ENCODE data around the gene PRR30. TPM values are rescaled to one million over a fixed set of nuclear protein-coding genes. Genes with fewer than 3 reads are reported as not detected.
"Not testable (repeated sequence)": the region's sequence is repeated elsewhere in the genome, so short reads cannot be mapped to it uniquely, and the experiment has no call there.

The PRR30 gene
- not detected for polyA plus RNA-seq (ENCODE audit: insufficient read length in 3 of 3)
- long read RNA-seq, donor 1, result 0 reads
- long read RNA-seq, donor 2, result 0 reads
- long read RNA-seq, donor 3, result 0 reads
- long read RNA-seq, donor 4, result 0 reads
- long read RNA-seq, donor 5, result 0 reads
- long read RNA-seq, donor 6, result 0 reads
- long read RNA-seq, donor 7, result 0 reads
- long read RNA-seq, donor 8, result 0 reads
- long read RNA-seq, donor 9, result 0 reads
- long read RNA-seq, donor 10, result 0 reads
- long read RNA-seq, donor 11, result 0 reads
- long read RNA-seq, donor 12, result 0 reads
- long read RNA-seq, donor 13, result 0 reads
- long read RNA-seq, donor 14, result 0 reads
- long read RNA-seq, donor 15, result 0 reads
- long read RNA-seq, donor 16, result 0 reads

DNA sequence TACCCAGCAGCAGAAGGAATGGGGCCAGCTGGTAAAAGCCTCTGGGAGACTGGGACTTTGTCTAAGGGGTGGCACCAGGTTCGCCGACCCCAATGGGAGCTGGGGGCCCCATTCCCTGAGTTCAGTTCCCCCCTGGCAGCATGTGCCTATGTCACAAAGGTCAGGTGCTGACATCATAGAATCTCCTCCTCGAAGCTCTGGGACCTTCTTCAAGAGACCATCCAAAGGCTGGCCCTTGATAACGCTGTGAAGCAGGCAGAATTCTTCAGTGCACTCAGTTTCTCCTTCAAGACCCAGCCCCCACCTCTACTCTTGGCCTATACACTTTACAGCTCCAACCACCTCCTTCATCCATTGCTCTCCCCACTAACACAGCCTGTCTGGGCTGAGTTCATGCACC, at the start of gene PRR30:
Gene PRR30, minus strand, starts transcription at position 101 of the 400 bp plus-strand sequence. CDS start 1,081 bp downstream, outside the sequence.
- no peak for DNase-seq

DNA sequence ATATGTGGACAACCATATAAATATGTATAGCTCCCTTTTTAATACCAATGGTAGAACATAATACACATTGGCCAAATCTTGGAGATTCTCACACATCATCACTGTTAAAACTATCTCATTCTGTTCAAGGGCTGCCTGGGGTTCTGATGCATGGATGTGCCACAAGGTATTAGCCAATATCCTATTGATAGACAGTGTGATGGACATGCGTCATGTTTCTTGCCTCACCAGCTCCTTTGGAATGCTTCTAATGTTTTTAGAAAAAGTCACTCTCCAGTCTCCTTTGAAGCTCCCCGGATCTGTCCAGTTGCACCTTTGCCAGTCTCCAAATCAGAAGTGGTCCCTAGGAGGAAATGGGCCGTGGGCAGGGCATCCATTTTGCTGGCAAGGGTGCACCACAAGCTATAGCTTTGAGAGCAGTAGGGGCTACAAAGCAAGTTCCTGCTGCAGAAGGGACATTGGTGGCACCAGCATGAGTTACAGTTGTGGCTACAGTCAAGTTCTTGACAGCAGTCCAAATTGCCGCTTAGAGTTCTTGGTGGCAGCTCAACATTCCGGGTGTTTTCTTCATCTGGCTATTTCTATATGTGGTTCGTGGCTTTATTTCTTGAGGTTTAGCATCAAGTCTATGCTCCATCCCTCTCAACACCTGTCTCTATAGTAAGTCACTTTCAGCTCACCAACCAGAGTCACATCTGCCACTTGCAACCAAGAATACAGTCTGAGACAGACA, 47.6 kb upstream of the PRR30 start:
- DNase-seq, result no peak

DNA sequence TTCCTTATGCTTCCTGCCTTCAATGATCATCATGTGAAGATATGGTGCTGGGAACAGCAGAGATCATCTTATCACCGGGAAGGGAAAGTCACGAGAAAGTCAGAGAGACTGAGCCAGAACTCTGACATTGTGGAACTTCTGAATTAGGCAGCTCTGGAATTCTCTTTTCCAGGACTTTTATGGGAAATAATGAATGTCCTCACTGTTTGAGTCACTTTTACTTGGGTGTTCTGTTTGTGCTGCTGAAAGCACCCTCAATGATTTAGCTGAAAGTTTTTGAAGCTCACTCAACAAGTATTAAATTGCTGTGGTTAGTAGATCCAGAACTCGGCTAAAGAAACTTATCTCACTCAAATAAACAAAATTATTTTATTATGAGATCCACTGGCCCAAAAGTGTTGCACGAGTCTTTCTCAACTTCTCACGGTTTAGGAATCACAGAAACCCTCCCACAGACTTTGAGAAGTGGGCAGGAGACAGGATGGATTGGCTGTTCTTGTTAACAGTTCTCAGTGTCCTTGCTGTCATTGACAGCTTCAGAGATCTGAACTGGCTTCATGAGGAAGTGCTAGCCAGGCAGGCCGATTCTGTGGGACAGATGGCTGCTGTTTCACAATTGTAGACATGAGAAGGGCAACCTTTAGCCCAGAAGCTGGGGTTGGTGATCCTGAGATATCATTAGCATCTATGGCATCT, 46.3 kb upstream of the PRR30 start:
- DNase-seq, result no peak

DNA sequence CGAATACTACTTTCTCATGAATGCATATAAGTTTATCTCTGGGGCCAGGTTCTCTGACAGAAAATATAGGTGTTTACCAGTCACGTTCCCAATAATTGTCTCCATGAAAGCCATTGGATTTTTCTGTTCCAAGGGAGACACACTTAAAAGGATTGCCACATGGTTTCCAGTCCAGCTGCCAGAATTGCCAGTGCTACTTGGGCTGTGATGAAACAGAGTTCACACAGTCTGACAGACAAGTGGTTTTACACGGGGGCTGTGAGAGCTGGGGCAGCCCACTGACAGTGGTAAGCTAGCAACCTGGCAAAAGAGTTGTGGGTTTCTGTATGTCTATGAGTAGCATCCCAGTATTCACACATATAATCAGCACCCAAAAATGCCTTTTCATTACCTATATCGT, 44.9 kb upstream of the PRR30 start:
- no peak for DNase-seq

DNA sequence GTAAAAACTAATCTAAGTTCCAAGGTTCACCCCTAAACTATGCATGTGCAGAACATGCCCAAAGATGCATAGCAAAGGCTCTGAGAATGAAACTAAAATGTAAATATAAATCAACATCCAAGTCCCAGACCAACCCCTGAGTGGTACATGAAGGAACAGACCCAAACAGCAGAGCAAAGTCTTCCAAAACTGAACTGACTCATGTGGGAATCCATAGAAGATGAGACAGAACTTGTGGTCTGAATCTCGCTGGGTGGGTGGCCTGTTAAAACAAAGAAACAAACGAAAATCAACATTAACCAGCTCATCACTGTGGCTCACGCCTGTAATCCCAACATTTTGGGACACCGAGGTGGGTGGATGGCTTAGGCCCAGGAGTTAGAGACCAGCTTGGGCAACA, 43.1 kb upstream of the PRR30 start:
- no peak for DNase-seq

DNA sequence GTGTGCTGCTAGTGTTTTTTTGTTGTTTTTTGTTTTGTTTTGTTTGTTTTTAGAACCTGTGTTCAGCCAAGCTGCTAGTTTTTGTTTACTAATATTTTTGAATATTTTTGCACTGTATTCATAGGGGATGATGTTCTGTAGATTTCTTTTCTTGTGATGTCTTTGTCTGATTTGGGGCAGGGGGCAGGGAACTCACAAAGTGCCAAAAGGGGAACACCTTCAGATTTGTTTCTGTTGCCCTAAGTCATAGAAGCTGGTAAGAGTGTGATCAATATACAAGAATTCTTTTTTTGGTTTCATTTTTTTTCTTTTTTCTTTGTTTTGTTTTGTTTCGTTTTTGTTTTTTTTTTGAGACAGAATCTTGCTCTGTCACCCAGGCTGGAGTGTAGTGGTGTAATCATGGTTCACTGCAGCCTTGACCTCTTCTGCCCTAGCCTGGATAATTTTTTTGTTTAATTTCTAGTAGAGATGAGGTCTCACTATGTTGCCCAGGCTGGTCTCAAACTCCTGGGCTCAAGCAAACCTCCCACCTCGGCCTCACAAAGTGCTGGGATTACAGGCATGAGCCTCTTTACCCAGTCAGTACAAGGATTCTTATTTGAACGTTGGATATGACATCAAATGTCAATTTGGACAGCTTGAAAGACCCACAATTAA, 40.3 kb upstream of the PRR30 start:
- no peak for DNase-seq

DNA sequence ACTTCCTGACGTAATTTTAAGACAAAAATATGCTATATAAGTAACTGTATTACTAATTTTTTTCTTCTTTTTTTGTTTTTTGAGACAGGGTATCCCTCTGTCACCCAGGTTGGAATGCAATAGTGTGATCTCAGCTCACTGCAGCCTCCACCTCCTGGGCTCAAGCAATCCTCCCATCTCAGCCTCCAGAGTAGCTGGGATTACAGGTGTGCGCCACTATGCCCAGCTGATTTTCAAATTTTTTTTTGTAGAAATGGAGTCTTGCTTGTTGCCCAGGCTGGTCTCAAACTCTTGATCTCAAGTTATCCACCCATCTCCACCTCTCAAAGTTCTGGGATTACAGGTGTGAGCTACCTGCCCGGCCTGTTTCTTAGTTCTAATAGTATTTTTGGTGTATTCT, 39.3 kb upstream of the PRR30 start:
- DNase-seq, result no peak

DNA sequence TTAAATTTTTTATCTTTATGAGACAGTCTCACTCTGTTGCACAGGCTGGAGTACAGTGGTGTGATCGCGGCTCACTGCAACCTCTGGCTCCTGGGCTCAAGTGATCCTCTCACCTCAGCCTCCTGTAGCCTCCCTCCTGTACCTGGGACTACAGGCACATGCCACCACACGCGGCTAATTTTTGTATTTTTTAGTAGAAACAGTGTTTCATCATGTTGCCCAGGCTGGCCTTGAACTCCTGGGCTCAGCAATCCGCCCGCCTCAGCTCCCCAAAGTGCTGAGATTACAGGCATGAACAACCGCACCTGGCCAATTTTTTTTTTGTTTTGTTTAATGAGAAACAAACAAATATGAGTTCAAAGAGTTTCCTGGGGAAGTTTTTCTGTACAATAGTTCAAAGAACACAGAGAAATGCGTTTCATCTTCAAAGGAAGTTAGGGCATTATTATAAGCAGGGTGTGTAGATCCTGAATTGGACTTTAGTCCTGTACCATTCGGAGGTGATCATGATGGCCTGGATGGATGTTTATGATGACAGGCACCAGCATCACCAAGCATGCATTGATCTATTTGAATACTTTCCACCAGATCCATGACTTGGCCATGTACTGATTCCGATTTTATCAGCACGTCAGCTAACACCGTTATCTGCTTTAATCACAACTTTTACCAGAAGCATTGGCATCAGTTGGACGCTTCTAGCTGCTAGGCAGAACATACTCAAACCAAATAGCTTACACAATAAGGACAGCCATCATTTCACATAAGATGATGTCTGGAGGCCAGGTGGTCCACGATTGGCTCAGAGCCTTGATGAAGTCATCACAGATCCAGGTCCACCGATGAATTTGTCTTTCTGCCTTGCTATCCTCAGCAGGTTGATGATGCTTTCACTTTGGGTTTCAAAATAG, 38.5 kb upstream of the PRR30 start:
- no peak for DNase-seq

DNA sequence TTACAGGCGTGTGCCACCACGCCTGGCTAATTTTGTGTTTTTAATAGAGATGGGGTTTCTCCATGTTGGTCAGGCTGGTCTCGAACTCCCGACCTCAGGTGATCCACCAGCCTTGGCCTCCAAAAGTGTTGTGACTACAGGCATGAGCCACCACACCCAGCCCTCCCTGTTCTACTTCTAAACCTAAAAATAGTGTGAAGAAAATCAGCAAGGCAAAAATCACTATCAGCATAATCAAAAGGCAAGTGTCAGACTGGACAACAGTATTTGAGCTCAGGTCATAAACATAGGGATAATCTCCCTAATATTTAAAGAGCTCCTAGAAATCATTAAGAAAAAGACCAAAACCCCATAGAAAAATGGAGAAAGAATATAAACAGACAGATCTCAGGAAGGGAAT, 36.6 kb upstream of the PRR30 start:
- not testable (repeated sequence) for DNase-seq

DNA sequence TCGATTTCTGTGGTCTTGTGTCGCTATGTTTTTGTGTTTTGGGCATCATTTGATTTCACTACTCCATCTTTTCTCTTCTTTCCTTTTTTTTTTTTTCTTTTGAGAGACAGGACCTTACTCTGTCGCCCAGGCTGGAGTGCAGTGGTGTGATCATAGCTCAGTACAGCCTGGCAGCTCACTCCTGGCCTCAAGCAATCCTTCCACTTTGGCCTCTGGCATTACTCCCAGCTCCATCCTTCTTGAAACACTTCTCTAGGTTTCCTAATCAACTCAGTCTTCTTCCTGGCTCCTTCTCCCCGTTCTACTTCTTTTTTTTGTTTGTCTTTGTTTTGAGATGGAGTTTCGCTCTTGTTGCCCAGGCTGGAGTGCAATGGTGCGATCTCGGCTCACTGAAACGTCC, 36.1 kb upstream of the PRR30 start:
- DNase-seq, result no peak

DNA sequence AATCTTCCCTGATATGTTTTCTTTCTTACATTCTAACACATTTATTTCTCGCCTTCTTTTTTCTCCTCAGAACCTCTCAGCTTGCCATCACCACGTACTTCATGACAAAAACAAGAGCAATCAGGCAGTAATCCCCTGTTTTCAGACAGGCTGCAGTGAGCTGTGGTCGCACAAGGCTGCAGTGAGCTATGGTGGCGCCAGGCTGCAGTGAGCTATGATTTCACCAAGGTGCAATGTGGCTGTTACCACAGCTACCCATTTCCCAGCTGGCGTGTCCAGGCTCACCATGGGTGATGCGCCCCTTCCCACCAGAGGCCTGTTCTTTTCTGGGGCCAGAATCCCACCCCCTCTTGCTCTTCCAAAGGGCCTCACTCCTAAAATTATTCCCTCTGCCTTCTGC, 35.4 kb upstream of the PRR30 start:
- DNase-seq, result no peak

DNA sequence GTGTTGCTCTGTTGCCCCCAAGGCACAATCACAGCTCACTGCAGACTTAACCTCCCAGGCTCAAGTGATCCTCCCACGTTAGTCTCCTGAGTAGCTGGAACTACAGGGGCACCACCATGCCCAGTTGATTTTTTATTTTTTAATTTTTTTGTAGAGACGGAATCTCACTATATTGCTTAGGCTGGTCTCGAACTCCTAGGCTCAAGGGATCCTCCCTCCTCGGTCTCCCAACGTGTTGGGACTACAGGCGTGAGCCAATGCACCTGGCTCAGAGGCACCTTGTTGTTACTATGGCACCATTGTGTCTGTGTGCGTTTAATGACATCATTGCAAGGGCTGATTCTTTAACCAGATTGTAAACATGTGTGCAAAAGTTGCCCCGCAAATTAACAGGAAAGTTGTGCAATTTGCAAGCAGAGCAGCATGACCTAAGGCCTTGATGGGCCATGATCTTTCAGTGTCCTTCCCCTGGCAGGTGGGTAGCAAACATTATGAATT, 32.2 kb upstream of the PRR30 start:
- DNase-seq, result no peak

DNA sequence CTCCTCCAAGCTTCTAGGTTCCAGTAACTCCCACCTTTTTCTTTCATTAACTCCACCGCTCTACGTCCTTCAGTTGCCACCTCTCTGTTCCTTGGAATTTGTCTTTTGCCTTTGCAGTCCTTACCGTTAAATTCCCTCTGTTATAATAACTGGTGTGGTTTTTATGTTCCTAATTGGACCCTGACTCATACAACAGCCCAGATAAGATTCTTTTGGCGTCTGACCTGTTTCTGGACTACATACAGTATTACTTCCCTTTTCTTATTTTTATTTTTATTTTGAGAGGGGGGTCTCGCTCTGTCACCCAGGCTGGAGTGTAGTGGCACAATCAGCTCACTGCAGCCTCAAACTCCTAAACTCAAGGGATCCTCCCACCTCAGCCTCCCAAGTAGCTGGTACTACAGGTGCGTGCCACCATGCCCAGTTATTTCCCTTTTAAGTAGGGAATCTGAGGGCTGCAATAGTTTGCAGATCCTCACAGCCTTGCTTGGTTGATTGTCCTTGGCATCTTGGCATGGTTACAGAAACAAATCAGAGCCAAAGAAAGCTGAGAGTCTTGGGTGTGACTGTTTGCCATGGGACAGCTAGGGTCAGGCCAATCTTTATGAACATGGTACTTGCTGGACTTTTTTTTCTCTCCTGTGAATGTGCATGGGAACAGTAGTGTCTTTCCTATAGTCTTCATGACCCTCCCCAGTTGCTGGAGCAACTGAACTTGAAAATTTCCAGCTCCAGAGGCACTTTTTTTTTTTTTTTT, 31.5 kb upstream of the PRR30 start:
- DNase-seq, result no peak

DNA sequence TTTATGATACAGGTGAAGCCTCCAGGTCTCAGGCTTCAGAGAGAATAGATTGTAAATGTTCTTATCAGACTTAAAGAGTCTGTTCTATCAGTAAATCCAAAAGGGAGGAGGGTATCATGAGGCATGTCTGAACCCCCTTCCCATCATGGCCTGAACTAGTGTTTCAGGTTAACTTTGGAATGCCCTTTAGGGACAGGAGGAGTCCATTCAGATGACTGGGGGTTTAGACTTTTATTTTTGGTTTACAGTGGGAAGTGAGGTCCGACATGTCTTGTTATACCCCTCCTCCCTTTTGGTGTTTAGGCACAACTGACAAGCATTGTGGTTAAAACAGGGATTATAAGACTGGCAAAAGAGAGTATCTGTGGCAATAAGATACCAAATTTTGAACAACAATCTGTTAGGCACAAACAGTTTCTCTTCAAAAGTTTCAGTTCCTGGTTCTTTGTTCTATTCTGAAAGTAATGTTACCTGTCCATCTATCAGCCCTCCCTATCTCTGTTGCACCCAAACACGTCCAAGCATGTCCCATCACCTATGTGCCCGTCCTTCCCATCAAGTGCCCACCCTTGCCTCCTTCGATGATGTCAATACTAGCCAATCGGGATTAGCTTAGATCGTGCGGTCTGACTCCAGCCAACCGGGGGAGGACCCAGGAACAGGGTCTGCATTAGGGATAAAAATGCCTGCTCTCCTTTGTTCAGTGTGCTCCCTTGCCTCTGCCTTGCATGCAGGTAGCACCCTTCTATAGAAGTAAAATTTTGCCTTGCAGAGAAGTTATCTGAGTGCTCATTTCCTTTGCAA, 26.0 kb upstream of the PRR30 start:
- no peak for DNase-seq

DNA sequence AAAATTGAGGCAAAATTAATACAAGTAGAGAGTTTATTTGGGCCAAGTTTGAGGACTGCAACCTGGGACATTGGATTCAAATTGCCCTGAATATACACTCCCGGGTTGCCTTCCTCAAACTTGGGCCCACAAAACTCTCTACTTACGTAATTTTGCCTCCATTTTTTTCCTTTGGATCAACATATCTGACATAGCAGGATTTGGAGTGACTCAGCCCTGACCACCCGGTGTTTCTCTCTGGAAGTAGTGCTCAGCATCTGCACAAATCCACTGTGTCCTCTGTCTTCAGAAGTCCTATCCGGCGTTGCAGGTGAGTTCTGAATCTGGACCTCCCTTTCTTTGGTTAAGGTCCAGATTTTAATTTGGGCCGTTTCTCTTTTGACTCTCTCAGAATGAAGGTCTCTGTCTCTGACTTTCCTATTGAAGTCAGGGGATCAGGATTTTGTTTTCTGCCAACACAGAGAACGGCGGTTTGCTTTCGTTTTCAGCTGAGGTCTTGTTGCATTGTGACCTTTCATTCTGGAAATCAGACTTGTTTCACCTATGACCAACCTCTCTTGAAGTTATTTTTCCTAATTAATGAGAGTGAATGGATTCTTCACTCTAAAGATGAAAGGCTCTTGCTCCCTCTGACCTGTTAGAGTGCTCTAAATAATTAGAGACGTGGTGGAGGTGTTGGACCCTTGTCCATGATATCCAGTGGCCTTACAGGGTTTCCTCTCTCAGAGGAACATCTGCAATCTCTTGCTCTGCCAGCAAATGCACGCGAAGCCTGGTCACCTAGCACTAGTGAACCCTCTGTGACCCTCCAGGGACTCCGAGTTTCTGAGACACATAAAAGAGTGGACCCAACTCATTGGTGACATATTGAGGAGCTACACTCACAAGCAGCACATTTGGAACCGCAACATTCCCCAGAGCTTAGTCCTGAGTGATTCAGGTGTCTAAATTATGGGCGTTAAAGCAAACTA, 23.2 kb upstream of the PRR30 start:
- no peak for DNase-seq

DNA sequence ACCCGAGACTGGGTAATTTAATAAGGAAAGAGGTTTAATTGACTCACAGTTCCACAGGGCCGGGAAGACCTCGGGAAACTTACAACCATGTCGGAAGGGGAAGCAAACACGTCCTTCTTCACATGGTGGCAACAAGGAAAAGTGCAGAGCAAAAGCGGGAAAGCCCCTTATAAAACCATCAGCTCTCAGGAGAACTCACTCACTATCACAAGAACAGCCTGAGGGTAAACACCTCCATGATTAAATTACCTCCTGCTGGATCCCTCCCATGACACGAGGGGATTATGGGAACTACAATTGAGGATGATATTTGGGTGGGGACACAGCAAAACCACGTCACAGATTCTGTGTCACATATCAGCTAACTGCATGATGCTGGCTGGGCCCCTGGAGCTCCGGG, 21.0 kb upstream of the PRR30 start:
- no peak for DNase-seq

DNA sequence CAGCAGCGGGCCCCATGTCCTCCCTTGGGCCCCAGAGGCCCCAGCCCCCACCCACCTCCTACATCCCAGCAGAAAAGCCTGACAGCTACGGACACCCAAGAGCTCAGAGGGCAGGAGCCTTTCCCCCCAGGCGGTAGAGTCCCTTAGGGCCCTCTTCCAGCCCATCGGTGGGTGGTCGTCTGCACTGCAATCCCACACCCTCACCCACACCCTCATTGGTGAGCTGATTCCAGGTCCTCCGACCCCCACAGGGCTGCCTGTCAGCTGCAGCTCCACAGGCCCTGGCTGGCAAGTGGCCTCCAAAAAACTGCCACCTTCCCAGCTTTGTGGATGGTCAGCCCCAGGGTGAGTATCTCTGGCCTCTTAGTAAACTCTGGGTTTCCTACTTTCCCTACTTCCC, 20.1 kb upstream of the PRR30 start:
- DNase-seq, result no peak

DNA sequence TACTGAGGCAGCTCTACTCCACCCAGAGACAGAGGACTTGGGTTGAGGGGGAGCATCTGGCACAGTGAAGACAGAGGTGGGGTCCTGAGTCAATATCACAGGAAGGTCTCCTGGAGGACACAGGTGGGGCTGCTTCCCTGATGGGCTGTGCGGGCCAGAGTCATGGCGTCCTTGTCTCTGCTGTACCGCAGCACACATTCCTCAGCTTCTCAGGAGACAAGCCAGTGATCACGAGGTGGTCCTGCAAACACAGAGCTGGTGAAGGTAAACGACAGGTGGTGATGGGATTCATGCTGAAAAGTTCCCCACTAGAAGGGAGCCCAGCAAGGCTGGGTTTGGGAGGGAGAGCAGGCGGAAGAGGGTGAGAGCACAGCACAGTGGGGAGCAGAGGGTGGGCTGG, 19.3 kb upstream of the PRR30 start:
- no peak for DNase-seq
